ENCODE results near the gene TMEM259. TPM values are rescaled to one million over a fixed set of nuclear protein-coding genes. Genes with fewer than 3 reads are reported as not detected.

The TMEM259 gene
- total and polyA plus RNA-seq, 2 donors from 2014 or later = 129 to 180 TPM

DNA sequence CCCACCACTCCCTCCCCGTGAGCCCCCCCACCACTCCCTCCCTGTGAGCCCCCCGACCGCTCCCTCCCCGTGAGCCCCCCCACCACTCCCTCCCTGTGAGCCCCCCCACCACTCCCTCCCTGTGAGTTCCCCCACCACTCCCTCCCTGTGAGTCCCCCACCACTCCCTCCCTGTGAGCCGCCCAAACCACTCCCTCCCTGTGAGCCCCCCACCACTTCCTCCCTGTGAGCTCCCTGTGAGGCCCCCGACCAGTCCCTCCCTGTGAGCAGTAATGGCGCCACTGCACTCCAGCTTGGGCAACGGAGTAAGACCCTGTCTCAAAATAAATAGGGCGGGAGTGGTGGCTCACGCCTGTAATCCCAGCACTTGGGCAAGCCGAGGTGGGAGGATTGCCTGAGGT lies 28.9 kb upstream of the TMEM259 start:
- Histone ChIP-seq H3K9ac (ENCODE audit: low read length in 3 of 3) (no peak overlapping the region), H3K27me3 (ENCODE audit: control insufficient read depth, insufficient read depth, low read length) (no peaks in the 10 kb centered on the region), H3K4me1 (ENCODE audit: control insufficient read depth in 2 of 3, insufficient read depth in 2 of 3, low read depth in 1 of 3, low read length in 3 of 3) (no peaks in the 10 kb centered on the region), H3K4me3 (ENCODE audit: low read length in 3 of 3) (no peak overlapping the region), H3K27ac (ENCODE audit: low read depth in 2 of 2, low read length in 2 of 2) (no peak overlapping the region), H3K36me3 (ENCODE audit: control insufficient read depth in 2 of 3, insufficient read depth in 3 of 3, low read length in 3 of 3) (no peaks in the 10 kb centered on the region), H3K9me3 (ENCODE audit: control insufficient read depth in 2 of 3, insufficient read depth in 1 of 3, low read length in 3 of 3) (no peaks in the 10 kb centered on the region)
- DNase-seq (no peak), FAIRE-seq (no peak)
- intact Hi-C loops (cut with DNase I) = no loop called here
- TF ChIP-seq, protein P1, sequence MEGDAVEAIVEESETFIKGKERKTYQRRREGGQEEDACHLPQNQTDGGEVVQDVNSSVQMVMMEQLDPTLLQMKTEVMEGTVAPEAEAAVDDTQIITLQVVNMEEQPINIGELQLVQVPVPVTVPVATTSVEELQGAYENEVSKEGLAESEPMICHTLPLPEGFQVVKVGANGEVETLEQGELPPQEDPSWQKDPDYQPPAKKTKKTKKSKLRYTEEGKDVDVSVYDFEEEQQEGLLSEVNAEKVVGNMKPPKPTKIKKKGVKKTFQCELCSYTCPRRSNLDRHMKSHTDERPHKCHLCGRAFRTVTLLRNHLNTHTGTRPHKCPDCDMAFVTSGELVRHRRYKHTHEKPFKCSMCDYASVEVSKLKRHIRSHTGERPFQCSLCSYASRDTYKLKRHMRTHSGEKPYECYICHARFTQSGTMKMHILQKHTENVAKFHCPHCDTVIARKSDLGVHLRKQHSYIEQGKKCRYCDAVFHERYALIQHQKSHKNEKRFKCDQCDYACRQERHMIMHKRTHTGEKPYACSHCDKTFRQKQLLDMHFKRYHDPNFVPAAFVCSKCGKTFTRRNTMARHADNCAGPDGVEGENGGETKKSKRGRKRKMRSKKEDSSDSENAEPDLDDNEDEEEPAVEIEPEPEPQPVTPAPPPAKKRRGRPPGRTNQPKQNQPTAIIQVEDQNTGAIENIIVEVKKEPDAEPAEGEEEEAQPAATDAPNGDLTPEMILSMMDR (IDR thresholded peaks at IDR 0.05; ENCODE audit: borderline replicate concordance, extremely low read depth, insufficient read depth) = no peak

DNA sequence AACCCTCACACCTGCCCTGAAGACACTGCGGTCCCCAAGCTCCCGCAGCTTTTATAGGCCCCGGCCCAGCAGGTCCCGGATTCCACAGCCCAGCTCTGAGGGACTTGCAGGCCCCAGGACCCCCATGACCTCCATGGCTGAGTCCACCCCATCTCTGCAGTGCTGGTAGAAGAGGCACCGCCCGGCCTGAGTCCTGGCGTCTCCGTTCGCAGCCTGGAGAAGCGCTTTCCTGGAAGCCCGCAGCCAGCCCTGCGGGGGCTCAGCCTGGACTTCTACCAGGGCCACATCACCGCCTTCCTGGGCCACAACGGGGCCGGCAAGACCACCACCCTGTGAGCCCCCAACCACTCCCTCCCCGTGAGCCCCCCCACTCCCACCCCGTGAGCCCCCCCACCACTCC lies 28.2 kb upstream of the TMEM259 start:
- TF ChIP-seq, protein P1 (IDR thresholded peaks at IDR 0.05; ENCODE audit: borderline replicate concordance, extremely low read depth, insufficient read depth) = no peak
- intact Hi-C loops (cut with DNase I) = no loop called here

GRCh38 chr19:1047696-1048147 lies 26.8 kb upstream of the TMEM259 start:
- FAIRE-seq = no peak
- intact Hi-C loops (cut with DNase I) = no loop called here

More for the DNA sequence above, 28.2 kb upstream of the TMEM259 start:
- FAIRE-seq (no peak), DNase-seq (peak in 1 of 5 donors; percentile 63)
- H3K4me1 ChIP-seq (ENCODE audit: control insufficient read depth in 2 of 3, insufficient read depth in 2 of 3, low read depth in 1 of 3, low read length in 3 of 3) = no peaks in the 10 kb centered on the region
- H3K9me3 ChIP-seq (ENCODE audit: control insufficient read depth in 2 of 3, insufficient read depth in 1 of 3, low read length in 3 of 3) = no peaks in the 10 kb centered on the region
- no peaks in the 10 kb centered on the region for H3K36me3 ChIP-seq (ENCODE audit: control insufficient read depth in 2 of 3, insufficient read depth in 3 of 3, low read length in 3 of 3)
- no peak overlapping the region for H3K9ac ChIP-seq (ENCODE audit: low read length in 3 of 3)
- H3K4me3 ChIP-seq (ENCODE audit: low read length in 3 of 3) = no peak overlapping the region
- H3K27me3 ChIP-seq (ENCODE audit: control insufficient read depth, insufficient read depth, low read length) = no peaks in the 10 kb centered on the region
- H3K27ac ChIP-seq (ENCODE audit: low read depth in 2 of 2, low read length in 2 of 2) = no peak overlapping the region

More at GRCh38 chr19:1047696-1048147, 26.8 kb upstream of the TMEM259 start:
- Histone ChIP-seq H3K27me3 (ENCODE audit: control insufficient read depth, insufficient read depth, low read length) (no peaks in the 10 kb centered on the region), H3K9me3 (ENCODE audit: control insufficient read depth in 2 of 3, insufficient read depth in 1 of 3, low read length in 3 of 3) (no peaks in the 10 kb centered on the region), H3K27ac (ENCODE audit: low read depth in 2 of 2, low read length in 2 of 2) (no peak overlapping the region), H3K36me3 (ENCODE audit: control insufficient read depth in 2 of 3, insufficient read depth in 3 of 3, low read length in 3 of 3) (no peaks in the 10 kb centered on the region), H3K9ac (ENCODE audit: low read length in 3 of 3) (no peak overlapping the region), H3K4me1 (ENCODE audit: control insufficient read depth in 2 of 3, insufficient read depth in 2 of 3, low read depth in 1 of 3, low read length in 3 of 3) (no peaks in the 10 kb centered on the region), H3K4me3 (ENCODE audit: low read length in 3 of 3) (no peak overlapping the region)
- TF ChIP-seq, protein P1 (IDR thresholded peaks at IDR 0.05; ENCODE audit: borderline replicate concordance, extremely low read depth, insufficient read depth) = no peak
- DNase-seq = peak in 1 of 5 donors; percentile 73

All from kidney (tissue), 14 donors.